CD4-positive, alpha-beta T cell (primary cell): ENCODE data around the gene SLF1. TPM values are rescaled to one million over a fixed set of nuclear protein-coding genes. Genes with fewer than 3 reads are reported as not detected.

Experiments used
- ATAC-seq: fragments of 200-7000 bp; cut with Tn5 transposase; one replicate; pipeline ENCODE4 v1.10.0; 2022; ENCODE audit warnings: mild to moderate bottlenecking; ENCODE audit not compliant: poor library complexity
- CTCF ChIA-PET: fragments of 350-600 bp; sonication (Branson Sonifier 250); formaldehyde crosslinking; loops from one replicate; lab custom pipeline; 2021; ENCODE audit warnings: antibody characterized with exemption, inconsistent platforms; lab: Charles Lee
- POLR2A ChIA-PET: fragments of 350-600 bp; sonication (Branson Sonifier 250); formaldehyde crosslinking; loops from one replicate; lab custom pipeline; 2021; ENCODE audit warnings: antibody characterized with exemption, inconsistent platforms; lab: Charles Lee
- DNase-seq, 14 experiments: peaks; one replicate each; pipeline ENCODE4 v3.0.0-alpha.2; 2013 to 2020; ENCODE audit warnings: mixed read lengths in 2 of 14
- H3K27ac ChIP-seq, 2 donors: one replicate each; pipeline versions ENCODE4 v1.5.1 to v1.7.0; 2013; ENCODE audit warnings: low read length in 2 of 2, low read depth in 1 of 2, mild to moderate bottlenecking in 1 of 2
- H3K27me3 ChIP-seq, 2 experiments: 1 replicate in 1 of 2; 2 replicates in 1 of 2; pipeline versions ENCODE4 v1.6.1 to v1.7.0; 2013; ENCODE audit warnings: low read length in 2 of 2, control low read depth in 1 of 2, mild to moderate bottlenecking in 1 of 2, moderate library complexity in 1 of 2; ENCODE audit not compliant: insufficient read depth in 2 of 2, control insufficient read depth in 1 of 2
- H3K36me3 ChIP-seq: one replicate; pipeline ENCODE4 v1.6.1; 2013; ENCODE audit warnings: low read length, control low read depth; ENCODE audit not compliant: insufficient read depth
- H3K4me1 ChIP-seq: one replicate; pipeline ENCODE4 v1.6.1; 2013; ENCODE audit warnings: low read length, control low read depth; ENCODE audit not compliant: insufficient read depth
- H3K4me3 ChIP-seq: one replicate; pipeline ENCODE4 v1.5.1; 2013; ENCODE audit warnings: mild to moderate bottlenecking, low read length, moderate library complexity
- H3K9me3 ChIP-seq, 2 experiments: 1 replicate in 1 of 2; 2 replicates in 1 of 2; pipeline versions ENCODE4 v1.6.1 to v1.7.0; 2013; ENCODE audit warnings: low read length in 2 of 2, mild to moderate bottlenecking in 2 of 2, control low read depth in 1 of 2, moderate library complexity in 1 of 2; ENCODE audit not compliant: control insufficient read depth in 1 of 2, insufficient read depth in 1 of 2
- H3K27ac Mint-ChIP-seq: one replicate; pipeline ENCODE4 v1.8.0; 2020; ENCODE audit warnings: mixed read lengths
- H3K27me3 Mint-ChIP-seq: one replicate; pipeline ENCODE4 v1.8.0; 2021; ENCODE audit warnings: mixed read lengths
- H3K36me3 Mint-ChIP-seq: one replicate; pipeline ENCODE4 v1.8.0; 2021; ENCODE audit warnings: low read depth, mixed read lengths
- H3K4me1 Mint-ChIP-seq: one replicate; pipeline ENCODE4 v1.8.0; 2021; ENCODE audit warnings: low read depth, mixed read lengths
- H3K4me3 Mint-ChIP-seq: one replicate; pipeline ENCODE4 v1.8.0; 2020; ENCODE audit warnings: mild to moderate bottlenecking, mixed read lengths
- H3K9me3 Mint-ChIP-seq: one replicate; pipeline ENCODE4 v1.8.0; 2020; ENCODE audit warnings: mixed read lengths
- intact Hi-C, 2 experiments: fragments of 100-400 bp; cut with DNase I in 1 of 2; cut with micrococcal nuclease in 1 of 2; formaldehyde crosslinking; loops; one replicate each; pipeline versions ENCODE4 v1.15.1 to v1.9.0; 2023 to 2025; cut with DNase I, micrococcal nuclease
- total RNA-seq, 174 experiments: library from RNA in 2 of 174; stranded (reverse) in 2 of 174; gene quantifications; one replicate each; pipeline ENCODE4 v1.2.3 and lab custom pipeline; 2021 to 2026
- TF ChIP-seq, protein P1 (sequence below): fragments of 200-600 bp; IDR thresholded peaks from one replicate; pipeline ENCODE4 v1.8.0; 2022; ENCODE audit warnings: antibody characterized with exemption, mild to moderate bottlenecking

Gene SLF1
- total RNA-seq, 2 experiments from 2014 or later: 7.7 to 7.9 TPM

DNA sequence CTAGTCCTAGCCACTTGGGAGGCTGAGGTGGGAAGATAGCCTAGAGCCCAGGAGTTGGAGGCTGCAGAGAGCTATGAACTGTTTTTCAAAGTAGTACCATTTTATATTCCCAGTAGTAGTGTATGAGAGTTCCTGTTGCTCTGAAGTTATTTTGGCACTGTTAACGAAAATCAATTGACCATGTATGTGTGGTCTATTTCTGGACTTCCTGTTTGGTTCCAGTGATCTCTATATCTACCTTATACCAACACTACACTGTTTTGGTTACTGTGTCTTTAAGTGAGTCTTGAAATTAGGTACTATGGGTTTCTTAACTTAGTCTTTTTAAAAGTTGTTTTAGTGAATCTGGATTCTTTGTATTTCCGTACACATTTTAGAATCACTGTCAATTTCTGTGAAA lies 13.6 kb downstream of the SLF1 start:
- Histone ChIP-seq H3K4me1 (no peaks in the 10 kb centered on the region), H3K9me3 (peaks cover 3 to 13% of the 10 kb centered on the region in 2 experiments), H3K27me3 (no peaks in the 10 kb centered on the region), H3K4me3 (no peak overlapping the region), H3K36me3 (peaks cover 4% of the 10 kb centered on the region), H3K27ac (no peak overlapping the region)
- CTCF ChIA-PET: interaction anchor here (0.7 kb wide), 1 partner anchor 12 kb away, joined by 3 read pairs; no protein-coding TSS in a partner anchor
- POLR2A ChIA-PET: no interaction called here
- no peak for ATAC-seq
- H3K4me3 Mint-ChIP-seq: no peak overlapping the region
- no peaks in the 10 kb centered on the region for H3K27me3 Mint-ChIP-seq
- peaks cover 75% of the 10 kb centered on the region for H3K36me3 Mint-ChIP-seq
- TF ChIP-seq, protein P1, sequence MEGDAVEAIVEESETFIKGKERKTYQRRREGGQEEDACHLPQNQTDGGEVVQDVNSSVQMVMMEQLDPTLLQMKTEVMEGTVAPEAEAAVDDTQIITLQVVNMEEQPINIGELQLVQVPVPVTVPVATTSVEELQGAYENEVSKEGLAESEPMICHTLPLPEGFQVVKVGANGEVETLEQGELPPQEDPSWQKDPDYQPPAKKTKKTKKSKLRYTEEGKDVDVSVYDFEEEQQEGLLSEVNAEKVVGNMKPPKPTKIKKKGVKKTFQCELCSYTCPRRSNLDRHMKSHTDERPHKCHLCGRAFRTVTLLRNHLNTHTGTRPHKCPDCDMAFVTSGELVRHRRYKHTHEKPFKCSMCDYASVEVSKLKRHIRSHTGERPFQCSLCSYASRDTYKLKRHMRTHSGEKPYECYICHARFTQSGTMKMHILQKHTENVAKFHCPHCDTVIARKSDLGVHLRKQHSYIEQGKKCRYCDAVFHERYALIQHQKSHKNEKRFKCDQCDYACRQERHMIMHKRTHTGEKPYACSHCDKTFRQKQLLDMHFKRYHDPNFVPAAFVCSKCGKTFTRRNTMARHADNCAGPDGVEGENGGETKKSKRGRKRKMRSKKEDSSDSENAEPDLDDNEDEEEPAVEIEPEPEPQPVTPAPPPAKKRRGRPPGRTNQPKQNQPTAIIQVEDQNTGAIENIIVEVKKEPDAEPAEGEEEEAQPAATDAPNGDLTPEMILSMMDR: no peak
- H3K4me1 Mint-ChIP-seq: peaks cover 24% of the 10 kb centered on the region
- no peak overlapping the region for H3K27ac Mint-ChIP-seq
- intact Hi-C loops: no loop called here
- DNase-seq: no peak
- H3K9me3 Mint-ChIP-seq: peaks cover 4% of the 10 kb centered on the region

DNA sequence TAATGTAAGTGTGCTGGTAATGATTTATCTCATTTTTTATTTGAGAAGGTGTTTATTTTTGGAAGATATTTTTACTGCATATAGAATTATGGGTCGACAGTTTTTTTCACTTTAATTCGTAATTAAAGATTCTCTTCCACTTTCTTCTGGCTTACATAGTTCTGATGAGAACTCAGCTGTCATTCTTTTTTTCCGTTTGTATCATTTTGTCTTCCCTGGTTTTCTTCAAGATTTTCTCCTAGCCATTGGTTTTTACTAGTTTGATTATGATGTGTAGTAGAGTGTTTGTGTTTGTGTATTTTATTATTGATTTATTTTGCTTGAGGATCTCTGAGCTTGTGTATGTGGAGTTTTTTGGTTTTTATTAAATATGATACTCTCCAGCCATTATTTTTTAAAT lies 21.7 kb downstream of the SLF1 start:
- POLR2A ChIA-PET: no interaction called here

DNA sequence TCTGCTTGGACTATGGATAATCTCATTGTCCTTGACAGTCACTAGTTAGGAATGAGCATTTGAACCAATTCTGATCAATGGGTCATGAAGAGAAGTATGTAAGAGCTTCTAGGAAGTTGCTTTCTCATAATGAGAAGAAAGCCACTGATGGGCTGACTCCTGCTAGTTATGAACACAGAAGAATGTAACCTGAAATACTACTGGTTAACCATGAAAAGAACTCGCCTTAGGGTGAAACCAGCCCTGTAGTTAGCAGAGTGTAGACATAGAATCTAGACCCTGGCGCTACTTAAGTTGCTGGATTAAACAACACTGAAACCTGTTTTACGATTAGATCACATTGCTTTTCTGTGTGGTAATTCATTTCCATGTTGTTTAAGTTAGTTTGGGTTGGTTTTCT lies 26.6 kb downstream of the SLF1 start:
- POLR2A ChIA-PET: no interaction called here
- H3K4me3 Mint-ChIP-seq: no peak overlapping the region
- peaks cover 28% of the 10 kb centered on the region for H3K36me3 ChIP-seq

More for the DNA sequence above, 21.7 kb downstream of the SLF1 start:
- H3K36me3 ChIP-seq: peaks cover 30% of the 10 kb centered on the region
- Mint-ChIP-seq H3K27me3 (no peaks in the 10 kb centered on the region), H3K4me1 (peaks cover 12% of the 10 kb centered on the region), H3K27ac (no peak overlapping the region), H3K4me3 (no peak overlapping the region), H3K36me3 (peaks cover 85% of the 10 kb centered on the region), H3K9me3 (peaks cover 12% of the 10 kb centered on the region)
- no peaks in the 10 kb centered on the region for H3K27me3 ChIP-seq
- no peak overlapping the region for H3K4me3 ChIP-seq
- ATAC-seq (no peak), DNase-seq (no peak)
- H3K9me3 ChIP-seq: peaks cover 14 to 24% of the 10 kb centered on the region in 2 experiments
- TF ChIP-seq, protein P1: no peak
- CTCF ChIA-PET: no interaction called here
- no peaks in the 10 kb centered on the region for H3K4me1 ChIP-seq
- H3K27ac ChIP-seq: no peak overlapping the region
- intact Hi-C loops: no loop called here

More for the DNA sequence above, 26.6 kb downstream of the SLF1 start:
- Mint-ChIP-seq H3K27ac (no peak overlapping the region), H3K9me3 (peaks cover 6% of the 10 kb centered on the region), H3K27me3 (no peaks in the 10 kb centered on the region), H3K36me3 (peaks cover 69% of the 10 kb centered on the region), H3K4me1 (peaks cover 6% of the 10 kb centered on the region)
- H3K9me3 ChIP-seq: peaks cover 0 to 6% of the 10 kb centered on the region in 2 experiments
- intact Hi-C loops: no loop called here
- H3K4me3 ChIP-seq: no peak overlapping the region
- CTCF ChIA-PET: no interaction called here
- TF ChIP-seq, protein P1: no peak
- H3K27ac ChIP-seq: no peak overlapping the region
- no peaks in the 10 kb centered on the region for H3K27me3 ChIP-seq
- no peaks in the 10 kb centered on the region for H3K4me1 ChIP-seq
- DNase-seq (no peak), ATAC-seq (no peak)
